Thyroid gland (tissue), 4 donors: Measurements from ENCODE around the gene GNMT. TPM values are rescaled to one million over a fixed set of nuclear protein-coding genes. Genes with fewer than 3 reads are reported as not detected.
A peak's percentile ranks its signal among the peaks of the same experiment; 100 is the strongest.

ENCODE experiments used
- DNase-seq, 2 donors: peaks; one replicate each; pipeline ENCODE4 v3.0.0-alpha.2; 2019
- H3K27ac ChIP-seq, 3 donors: fragments of 200-600 bp; sonication (generic); 1 replicate in 2 of 3; 2 replicates in 1 of 3; pipeline ENCODE4 v1.5.1; 2016 to 2019; ENCODE audit warnings: mild to moderate bottlenecking in 1 of 3, moderate library complexity in 1 of 3
- H3K27me3 ChIP-seq: fragments of 200-600 bp; sonication (generic); one replicate; pipeline ENCODE4 v1.5.1; 2019
- H3K36me3 ChIP-seq, 2 donors: fragments of 200-600 bp; sonication (generic); one replicate each; pipeline ENCODE4 v1.5.1; 2016 to 2019
- H3K4me1 ChIP-seq, 2 donors: fragments of 200-600 bp; sonication (generic); one replicate each; pipeline ENCODE4 v1.5.1; 2017 to 2019
- H3K4me3 ChIP-seq, 3 donors: fragments of 200-600 bp; sonication (generic); replicated peaks in 1 of 3; 1 replicate in 2 of 3; 2 replicates in 1 of 3; pipeline ENCODE4 v1.5.1; 2016; ENCODE audit warnings: mild to moderate bottlenecking in 1 of 3
- H3K9me3 ChIP-seq: fragments of 200-600 bp; sonication (generic); one replicate; pipeline ENCODE4 v1.5.1; 2017
- CTCF ChIP-seq, 6 experiments: fragments of 200-600 bp in 3 of 6; fragments of 450-650 bp in 3 of 6; sonication (generic) in 3 of 6; IDR thresholded peaks; one replicate each; pipeline ENCODE4 v1.5.1; 2016 to 2019; ENCODE audit warnings: antibody characterized with exemption in 6 of 6, mild to moderate bottlenecking in 2 of 6, inconsistent platforms in 1 of 6, moderate library complexity in 1 of 6
- POLR2A ChIP-seq, 2 donors: fragments of 450-650 bp; IDR thresholded peaks; one replicate each; pipeline ENCODE4 v1.6.1; 2017; ENCODE audit warnings: antibody characterized with exemption in 2 of 2, mild to moderate bottlenecking in 2 of 2, moderate library complexity in 1 of 2
- WGBS, 2 donors: methylation state at CpG; one replicate each; pipeline ENCODE4 v1.1.5; 2017; 5-methylcytosine and 5-hydroxymethylcytosine counted together
- intact Hi-C: fragments of 100-400 bp; cut with DNase I; formaldehyde crosslinking; loops from one replicate; pipeline ENCODE4 v1.15.1; 2023
- total RNA-seq, 4 donors: library from RNA; depleted of rRNA; stranded (reverse); fragments of >200 nt; gene quantifications; one replicate each; pipeline ENCODE4 v1.2.3, GENCODE V29; 2016

The GNMT gene
- total RNA-seq, 4 donors from 2014 or later, result 0.98 to 7.5 (median 2.5) TPM

GRCh38 chr6:43001843-43002242 lies 41.3 kb downstream of the GNMT start:
- TF ChIP-seq POLR2A (IDR thresholded peaks at IDR 0.05) (no peak), CTCF (IDR thresholded peaks at IDR 0.05) (no peak)
- H3K9me3 ChIP-seq, result no peaks in the 10 kb centered on the region
- H3K27me3 ChIP-seq, result no peaks in the 10 kb centered on the region
- DNase-seq, result no peak
- H3K27ac ChIP-seq, result no peak overlapping the region
- 95 to 99% methylated on average over 8 of the region's 8 CpGs for WGBS, 2 donors
- intact Hi-C loops, result no loop called here
- peaks cover under 1 to 5% of the 10 kb centered on the region in 2 donors for H3K36me3 ChIP-seq
- H3K4me3 ChIP-seq, result no peak overlapping the region
- H3K4me1 ChIP-seq, result no peaks in the 10 kb centered on the region

GRCh38 chr6:43005844-43006243 lies 45.3 kb downstream of the GNMT start:
- no peak overlapping the region for H3K4me3 ChIP-seq
- H3K36me3 ChIP-seq, result peaks cover 26 to 32% of the 10 kb centered on the region in 2 donors
- intact Hi-C loops, result no loop called here
- WGBS, 2 donors, result 90 to 93% methylated on average over 5 of the region's 5 CpGs
- H3K9me3 ChIP-seq, result no peaks in the 10 kb centered on the region
- H3K27me3 ChIP-seq, result no peaks in the 10 kb centered on the region
- TF ChIP-seq POLR2A (IDR thresholded peaks at IDR 0.05), result no peak
- TF ChIP-seq CTCF (IDR thresholded peaks at IDR 0.05), result no peak
- H3K27ac ChIP-seq, result no peak overlapping the region
- DNase-seq, result no peak
- no peaks in the 10 kb centered on the region for H3K4me1 ChIP-seq

- H3K4me1 ChIP-seq, result no peaks in the 10 kb centered on the region
- H3K36me3 ChIP-seq, result peaks cover 30 to 35% of the 10 kb centered on the region in 2 donors
- H3K9me3 ChIP-seq, result no peaks in the 10 kb centered on the region
- H3K4me3 ChIP-seq, result no peak overlapping the region
- intact Hi-C loops, result no loop called here
- no peak overlapping the region for H3K27ac ChIP-seq
- no peaks in the 10 kb centered on the region for H3K27me3 ChIP-seq
- no peak for TF ChIP-seq POLR2A (IDR thresholded peaks at IDR 0.05)
- TF ChIP-seq CTCF (IDR thresholded peaks at IDR 0.05), result no peak
- 89 to 97% methylated on average over 7 to 11 of the region's 11 CpGs for WGBS, 2 donors
- DNase-seq, result no peak
Measured at GRCh38 chr6:43006251-43006650, 45.7 kb downstream of the GNMT start.

GRCh38 chr6:43007126-43007525 lies 46.6 kb downstream of the GNMT start:
- intact Hi-C loops, result no loop called here
- TF ChIP-seq CTCF (IDR thresholded peaks at IDR 0.05) (no peak), POLR2A (IDR thresholded peaks at IDR 0.05) (no peak)
- H3K4me1 ChIP-seq, result no peaks in the 10 kb centered on the region
- H3K36me3 ChIP-seq, result peaks cover 32 to 42% of the 10 kb centered on the region in 2 donors
- no peaks in the 10 kb centered on the region for H3K9me3 ChIP-seq
- no peak overlapping the region for H3K27ac ChIP-seq
- DNase-seq, result no peak
- no peaks in the 10 kb centered on the region for H3K27me3 ChIP-seq
- 93 to 95% methylated on average over 7 to 9 of the region's 9 CpGs for WGBS, 2 donors
- H3K4me3 ChIP-seq, result no peak overlapping the region

GRCh38 chr6:43009124-43009523 lies 48.6 kb downstream of the GNMT start:
- DNase-seq, result peak; percentile 18 to 22
- Histone ChIP-seq H3K4me1 (peaks cover 6 to 12% of the 10 kb centered on the region in 2 donors), H3K4me3 (no peak overlapping the region), H3K36me3 (peaks cover 32 to 42% of the 10 kb centered on the region in 2 donors), H3K27ac (no peak overlapping the region), H3K9me3 (no peaks in the 10 kb centered on the region), H3K27me3 (no peaks in the 10 kb centered on the region)
- intact Hi-C loops, result no loop called here
- TF ChIP-seq POLR2A (IDR thresholded peaks at IDR 0.05), result no peak
- TF ChIP-seq CTCF (IDR thresholded peaks at IDR 0.05), result peak in 2 of 6 experiments; percentile 13 to 15
- 75 to 81% methylated on average over 6 of the region's 6 CpGs for WGBS, 2 donors
